ACC112 (cell line): ENCODE measurements around the gene NCDN.
"Not testable (repeated sequence)": the region's sequence is repeated elsewhere in the genome, so short reads cannot be mapped to it uniquely, and the experiment has no call there.

Experiments used
- H2AFZ ChIP-seq: fragments of 200-600 bp; sonication (generic); one replicate; pipeline ENCODE4 v1.6.0; 2017; ENCODE audit warnings: antibody characterized with exemption, low read length; ENCODE audit not compliant: unreplicated experiment
- H3K27ac ChIP-seq: fragments of 200-600 bp; sonication (generic); 2 replicates; pipeline ENCODE4 v1.5.1; 2014; ENCODE audit warnings: low read depth, mild to moderate bottlenecking, antibody characterized with exemption, low read length, moderate library complexity
- H3K27me3 ChIP-seq: fragments of 200-600 bp; sonication (generic); 2 replicates; pipeline ENCODE4 v1.6.1; 2014; ENCODE audit warnings: mild to moderate bottlenecking, antibody characterized with exemption, low read length, moderate library complexity, mixed read lengths; ENCODE audit not compliant: insufficient read depth
- H3K36me3 ChIP-seq: fragments of 200-600 bp; sonication (generic); 2 replicates; pipeline ENCODE4 v1.6.1; 2016; ENCODE audit warnings: mild to moderate bottlenecking, antibody characterized with exemption, low read length, moderate library complexity, mixed read lengths; ENCODE audit not compliant: insufficient read depth
- H3K4me1 ChIP-seq: fragments of 200-600 bp; sonication (generic); one replicate; pipeline ENCODE4 v1.6.1; 2016; ENCODE audit warnings: low read length, mixed read lengths; ENCODE audit not compliant: insufficient read depth, unreplicated experiment, control insufficient read depth
- H3K4me3 ChIP-seq: fragments of 200-600 bp; sonication (generic); 2 replicates; pipeline ENCODE4 v1.5.1; 2014; ENCODE audit warnings: mild to moderate bottlenecking, low read depth, low read length
- H3K79me2 ChIP-seq: fragments of 200-600 bp; sonication (generic); one replicate; pipeline ENCODE4 v1.6.0; 2016; ENCODE audit warnings: low read length; ENCODE audit not compliant: control insufficient read depth, unreplicated experiment, insufficient read depth

NCDN gene

GRCh38 chr1:35570589-35571137, 13.1 kb downstream of the NCDN start:
- Histone ChIP-seq H2AFZ (no peak overlapping the region), H3K4me3 (no peak overlapping the region), H3K27me3 (peaks cover 33% of the 10 kb centered on the region), H3K79me2 (no peaks in the 10 kb centered on the region), H3K4me1 (peaks cover 8% of the 10 kb centered on the region), H3K36me3 (no peaks in the 10 kb centered on the region), H3K27ac (no peak overlapping the region)

GRCh38 chr1:35571263-35571662, 13.7 kb downstream of the NCDN start:
- Histone ChIP-seq H3K27ac (no peak overlapping the region), H3K4me1 (peaks cover 13% of the 10 kb centered on the region), H3K79me2 (no peaks in the 10 kb centered on the region), H3K4me3 (no peak overlapping the region), H3K36me3 (no peaks in the 10 kb centered on the region), H3K27me3 (peaks cover 34% of the 10 kb centered on the region), H2AFZ (no peak overlapping the region)

- Histone ChIP-seq H3K79me2 (no peaks in the 10 kb centered on the region), H3K36me3 (no peaks in the 10 kb centered on the region), H3K4me3 (no peak overlapping the region), H3K27ac (no peak overlapping the region), H3K4me1 (peaks cover 15% of the 10 kb centered on the region), H2AFZ (no peak overlapping the region), H3K27me3 (peaks cover 42% of the 10 kb centered on the region)
Observed at GRCh38 chr1:35572296-35572695, 14.7 kb downstream of the NCDN start.

DNA sequence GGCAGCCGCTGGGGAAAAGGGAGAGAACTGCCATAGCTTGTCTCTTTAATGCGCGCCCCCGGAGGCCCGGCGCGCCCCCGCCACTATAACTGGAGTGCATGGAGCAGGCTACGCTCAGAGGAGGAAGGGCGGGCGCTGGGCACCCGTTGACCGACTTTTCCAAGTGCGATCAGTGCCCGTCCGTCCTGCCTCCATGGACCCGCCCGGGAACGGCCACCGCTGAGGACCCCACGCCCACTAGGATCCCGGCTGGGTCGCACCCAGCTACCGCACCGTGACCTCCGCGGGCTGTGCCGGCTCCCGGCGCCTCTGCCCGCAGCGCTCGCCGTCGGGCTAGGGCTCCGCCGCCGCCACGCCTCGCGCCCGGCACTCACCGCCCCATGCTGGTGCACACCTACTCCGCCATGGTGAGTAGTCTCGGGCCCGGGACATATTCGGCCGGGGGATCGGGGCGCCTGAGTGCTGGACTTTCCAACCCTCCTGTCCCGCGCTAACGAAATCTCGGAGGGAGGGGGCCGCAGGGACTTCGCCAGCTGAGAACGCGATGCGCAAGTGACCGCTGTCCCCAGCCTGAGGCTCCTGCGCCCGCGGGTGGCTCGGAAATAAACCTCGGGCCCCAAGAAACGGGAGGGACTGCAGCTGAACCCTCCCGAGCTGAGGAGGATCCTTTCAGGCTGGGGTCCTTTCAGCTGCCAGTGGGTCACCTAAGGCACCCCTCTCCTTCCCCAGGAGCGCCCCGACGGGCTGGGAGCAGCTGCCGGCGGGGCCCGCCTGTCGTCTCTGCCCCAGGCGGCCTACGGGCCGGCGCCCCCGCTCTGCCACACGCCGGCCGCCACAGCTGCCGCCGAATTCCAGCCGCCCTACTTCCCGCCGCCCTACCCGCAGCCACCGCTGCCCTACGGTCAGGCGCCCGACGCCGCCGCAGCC, 15.9 kb downstream of the NCDN start, which contains the start of gene TFAP2E:
Gene TFAP2E, plus strand, starts transcription at position 117 of the 927 bp plus-strand sequence. Its CDS starts 264 bp downstream, at position 381.
- H3K27ac ChIP-seq, result no peak within 1 kb of the TSS
- peak within 1 kb of the TSS; percentile 57; the same call in 1 of the 2 replicates for H3K4me3 ChIP-seq
- H3K79me2 ChIP-seq, result no peaks in the 10 kb centered on the region
- H3K27me3 ChIP-seq, result peaks cover 44% of the 10 kb centered on the region
- peaks cover 19% of the 10 kb centered on the region for H3K4me1 ChIP-seq
- H3K36me3 ChIP-seq, result no peaks in the 10 kb centered on the region
- H2AFZ ChIP-seq, result no peak within 1 kb of the TSS

DNA sequence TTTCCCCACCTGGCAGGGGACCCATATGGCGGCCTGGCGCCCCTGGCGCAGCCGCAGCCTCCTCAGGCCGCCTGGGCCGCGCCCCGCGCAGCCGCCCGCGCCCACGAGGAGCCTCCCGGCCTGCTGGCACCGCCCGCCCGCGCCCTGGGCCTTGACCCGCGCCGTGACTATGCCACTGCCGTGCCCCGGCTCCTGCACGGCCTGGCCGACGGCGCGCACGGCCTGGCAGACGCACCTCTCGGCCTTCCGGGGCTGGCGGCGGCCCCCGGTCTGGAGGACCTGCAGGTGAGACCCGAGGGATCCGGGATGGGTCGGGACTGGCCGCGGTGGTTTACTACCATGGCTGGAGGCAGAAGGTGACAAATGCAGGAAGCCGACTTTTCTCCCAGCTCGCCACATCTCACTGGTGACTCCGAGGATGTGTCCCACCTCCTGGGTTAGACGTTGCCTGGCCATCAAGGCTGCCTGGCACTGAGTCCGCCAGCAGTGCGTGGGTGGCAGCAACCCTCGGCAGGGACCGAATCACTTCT, 16.6 kb downstream of the NCDN start:
- no peaks in the 10 kb centered on the region for H3K79me2 ChIP-seq
- no peak overlapping the region for H3K4me3 ChIP-seq
- no peak overlapping the region for H3K27ac ChIP-seq
- H2AFZ ChIP-seq, result no peak overlapping the region
- H3K36me3 ChIP-seq, result no peaks in the 10 kb centered on the region
- peaks cover 19% of the 10 kb centered on the region for H3K4me1 ChIP-seq
- peaks cover 44% of the 10 kb centered on the region for H3K27me3 ChIP-seq

DNA sequence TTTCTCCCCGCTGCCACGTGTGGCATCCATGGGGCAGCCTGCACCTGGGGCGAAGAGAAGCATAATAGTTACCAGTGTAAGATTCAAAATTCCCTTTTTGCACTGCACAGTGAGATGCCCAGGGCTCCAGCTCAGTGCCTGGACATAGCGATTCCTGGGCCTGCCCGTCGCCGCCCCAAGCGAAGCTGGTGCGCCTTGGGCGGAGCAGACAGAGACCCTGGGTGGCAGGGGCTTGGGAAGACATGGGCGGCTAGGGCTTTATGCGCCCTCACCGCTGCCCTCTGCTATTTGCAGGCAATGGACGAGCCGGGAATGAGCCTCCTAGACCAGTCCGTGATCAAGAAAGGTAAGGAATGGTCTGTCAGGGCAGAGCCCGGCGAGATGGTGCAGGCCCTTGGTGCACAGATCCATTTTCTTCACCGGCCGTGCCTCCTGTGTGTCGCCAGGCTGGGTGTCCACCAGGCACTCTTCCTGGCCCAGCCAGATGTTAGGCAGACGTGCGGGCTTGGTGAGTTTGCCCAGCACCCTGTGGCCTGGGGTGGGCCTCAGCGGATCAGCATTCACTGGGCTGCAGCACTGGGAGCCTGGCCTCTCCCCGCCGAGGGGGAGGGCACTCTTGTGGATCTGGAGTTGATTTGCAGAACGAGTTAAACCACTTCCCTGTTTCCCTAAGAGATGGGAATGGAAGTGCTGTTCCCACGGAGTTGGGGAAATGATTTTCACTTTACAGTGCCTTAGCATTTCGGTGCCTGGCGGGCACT, 17.2 kb downstream of the NCDN start:
- H3K27me3 ChIP-seq, result peaks cover 44% of the 10 kb centered on the region
- H2AFZ ChIP-seq, result no peak overlapping the region
- H3K4me1 ChIP-seq, result peaks cover 16% of the 10 kb centered on the region
- no peak overlapping the region for H3K27ac ChIP-seq
- no peaks in the 10 kb centered on the region for H3K36me3 ChIP-seq
- no peak overlapping the region for H3K4me3 ChIP-seq
- no peaks in the 10 kb centered on the region for H3K79me2 ChIP-seq

DNA sequence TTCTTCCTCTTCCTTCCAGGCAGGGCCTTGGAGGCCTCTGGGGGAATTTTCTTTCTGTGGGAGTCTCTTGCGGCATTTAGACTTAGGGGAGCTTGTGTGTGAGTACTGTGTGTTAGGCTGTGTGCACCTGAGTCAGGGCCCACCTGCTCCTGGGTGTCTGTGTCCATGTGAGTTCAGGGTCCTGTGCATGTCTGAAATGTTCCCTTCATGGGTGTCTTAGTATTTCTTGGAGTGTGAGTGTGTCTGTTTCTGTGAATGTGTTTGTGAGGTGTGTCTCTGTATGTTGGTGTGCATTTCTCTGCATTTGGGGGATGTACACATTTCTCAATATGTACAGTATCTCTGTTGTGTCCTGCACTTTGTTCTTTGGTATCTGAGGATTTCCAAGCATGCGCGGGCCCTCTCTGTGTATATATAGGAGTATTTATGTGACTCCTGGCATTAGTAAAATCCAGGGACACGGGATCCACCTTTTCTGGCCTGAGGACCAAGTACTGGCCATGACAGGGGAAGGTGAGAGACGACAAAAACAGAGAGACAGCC, 17.9 kb downstream of the NCDN start:
- Histone ChIP-seq H3K27ac (no peak overlapping the region), H3K4me1 (peaks cover 11% of the 10 kb centered on the region), H3K4me3 (no peak overlapping the region), H3K36me3 (no peaks in the 10 kb centered on the region), H3K79me2 (no peaks in the 10 kb centered on the region), H2AFZ (no peak overlapping the region), H3K27me3 (peaks cover 44% of the 10 kb centered on the region)

GRCh38 chr1:35576061-35576765, 18.6 kb downstream of the NCDN start:
- no peaks in the 10 kb centered on the region for H3K79me2 ChIP-seq
- H3K4me1 ChIP-seq, result peaks cover 11% of the 10 kb centered on the region
- peaks cover 44% of the 10 kb centered on the region for H3K27me3 ChIP-seq
- no peak overlapping the region for H3K27ac ChIP-seq
- no peaks in the 10 kb centered on the region for H3K36me3 ChIP-seq
- H2AFZ ChIP-seq, result no peak overlapping the region
- H3K4me3 ChIP-seq, result no peak overlapping the region

GRCh38 chr1:35576766-35577070, 19.1 kb downstream of the NCDN start:
- peaks cover 43% of the 10 kb centered on the region for H3K27me3 ChIP-seq
- H3K4me3 ChIP-seq, H3K27ac ChIP-seq: not testable (repeated sequence)

More at GRCh38 chr1:35576766-35577070, 19.1 kb downstream of the NCDN start:
- not testable (repeated sequence) for H3K36me3 ChIP-seq, H3K79me2 ChIP-seq, H2AFZ ChIP-seq
- H3K4me1 ChIP-seq, result peaks cover 11% of the 10 kb centered on the region
